CD4-positive, alpha-beta T cell treated with Interferon alpha-2 for 1 hour (primary cell): ENCODE results near the gene PSMC1.

Experiments
- DNase-seq, 2 donors: peaks; one replicate each; pipeline ENCODE4 v3.0.0-alpha.2; 2020 to 2022

Gene PSMC1

GRCh38 chr14:90276646-90277367 is 20.5 kb downstream of the PSMC1 start:
- no peak for DNase-seq

- no peak for DNase-seq
Measured at GRCh38 chr14:90277581-90278198, 21.3 kb downstream of the PSMC1 start.

GRCh38 chr14:90278199-90279175 is 22.1 kb downstream of the PSMC1 start:
- DNase-seq, result no peak

GRCh38 chr14:90280096-90280495 is 23.7 kb downstream of the PSMC1 start:
- no peak for DNase-seq

- DNase-seq, result no peak
Measured at GRCh38 chr14:90281261-90281660, 24.9 kb downstream of the PSMC1 start.

- no peak for DNase-seq
Measured at GRCh38 chr14:90281756-90282155, 25.4 kb downstream of the PSMC1 start.

GRCh38 chr14:90287791-90288190 is 31.4 kb downstream of the PSMC1 start:
- DNase-seq, result no peak

- DNase-seq, result no peak
Measured at GRCh38 chr14:90288651-90289355, 32.5 kb downstream of the PSMC1 start.

GRCh38 chr14:90290337-90291011 is 34.1 kb downstream of the PSMC1 start:
- no peak for DNase-seq

GRCh38 chr14:90291699-90292098 is 35.3 kb downstream of the PSMC1 start:
- DNase-seq, result no peak

- no peak for DNase-seq
Measured at GRCh38 chr14:90293766-90294730, 37.7 kb downstream of the PSMC1 start.

- DNase-seq, result no peak
Measured at GRCh38 chr14:90294872-90295271, 38.5 kb downstream of the PSMC1 start.

GRCh38 chr14:90295870-90296516 is 39.6 kb downstream of the PSMC1 start:
- DNase-seq, result no peak

- DNase-seq, result no peak
Measured at GRCh38 chr14:90296641-90297040, 40.3 kb downstream of the PSMC1 start.

GRCh38 chr14:90297876-90298629 is 41.7 kb downstream of the PSMC1 start:
- DNase-seq, result no peak

GRCh38 chr14:90299408-90299807 is 43.1 kb downstream of the PSMC1 start:
- DNase-seq, result peak in 1 of 2 donors; percentile 51

- DNase-seq, result peak in 1 of 2 donors; percentile 1
Measured at GRCh38 chr14:90300611-90301047, 44.3 kb downstream of the PSMC1 start.

GRCh38 chr14:90301122-90301521 is 44.8 kb downstream of the PSMC1 start:
- no peak for DNase-seq

GRCh38 chr14:90301668-90302090 is 45.3 kb downstream of the PSMC1 start:
- peak in 1 of 2 donors; percentile 29 for DNase-seq
